HG02623 (cell line): Measurements from ENCODE around the gene ROCK2.
"Not testable (repeated sequence)": the region's sequence is repeated elsewhere in the genome, so short reads cannot be mapped to it uniquely, and the experiment has no call there.

ENCODE experiments used
- ATAC-seq: cut with Tn5 transposase; IDR thresholded peaks from one replicate; pipeline ENCODE4 v1.9.1; 2021; ENCODE audit warnings: moderate library complexity; ENCODE audit not compliant: unreplicated experiment

The ROCK2 gene

DNA sequence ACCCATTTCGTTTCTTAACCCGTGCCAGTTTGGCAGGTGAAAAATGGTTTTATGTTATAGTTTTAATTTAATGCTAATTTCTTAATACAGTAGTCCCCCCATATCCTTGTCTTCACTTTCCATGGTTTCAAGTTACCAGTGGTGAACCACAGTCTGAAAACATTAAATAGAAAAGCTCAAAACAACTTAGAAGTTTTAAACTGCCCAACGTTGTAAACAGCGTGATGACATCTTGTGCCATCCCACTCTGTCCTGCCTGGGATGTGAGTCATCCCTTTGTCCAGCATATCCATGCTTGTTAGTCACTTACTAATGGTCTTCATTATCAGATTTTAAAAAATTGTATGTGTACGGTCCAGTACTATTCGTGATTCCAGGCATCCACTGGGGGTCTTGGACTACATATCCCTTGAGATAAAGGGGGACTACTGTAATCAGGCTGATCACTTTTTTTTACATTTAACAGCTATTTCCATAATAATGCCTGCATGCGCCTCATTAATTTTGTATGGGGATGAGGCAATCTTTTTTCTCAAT lies 157.3 kb downstream of the ROCK2 start:
- no peak for ATAC-seq

GRCh38 chr2:11186145-11186544 lies 158.3 kb downstream of the ROCK2 start:
- no peak for ATAC-seq

DNA sequence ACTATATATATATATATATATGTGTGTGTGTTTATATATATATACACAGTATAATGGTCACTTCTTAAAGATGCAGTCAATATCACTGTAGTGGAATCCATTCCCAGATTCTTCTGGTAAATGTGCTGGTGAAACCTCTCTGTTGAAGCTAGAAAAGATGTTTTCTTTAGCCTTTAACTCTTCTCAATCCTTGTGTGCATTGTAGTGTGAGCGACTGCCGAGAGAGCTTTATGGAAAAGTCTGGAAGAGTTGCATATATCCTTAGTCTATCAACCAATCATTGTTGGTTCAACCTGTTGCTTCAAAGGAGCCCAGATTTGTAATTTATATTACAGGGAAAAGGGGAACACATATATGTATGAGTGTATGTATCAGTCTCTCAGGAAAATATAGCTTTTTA lies 161.5 kb downstream of the ROCK2 start:
- no peak for ATAC-seq

GRCh38 chr2:11180653-11181052 lies 163.8 kb downstream of the ROCK2 start:
- ATAC-seq: no peak

DNA sequence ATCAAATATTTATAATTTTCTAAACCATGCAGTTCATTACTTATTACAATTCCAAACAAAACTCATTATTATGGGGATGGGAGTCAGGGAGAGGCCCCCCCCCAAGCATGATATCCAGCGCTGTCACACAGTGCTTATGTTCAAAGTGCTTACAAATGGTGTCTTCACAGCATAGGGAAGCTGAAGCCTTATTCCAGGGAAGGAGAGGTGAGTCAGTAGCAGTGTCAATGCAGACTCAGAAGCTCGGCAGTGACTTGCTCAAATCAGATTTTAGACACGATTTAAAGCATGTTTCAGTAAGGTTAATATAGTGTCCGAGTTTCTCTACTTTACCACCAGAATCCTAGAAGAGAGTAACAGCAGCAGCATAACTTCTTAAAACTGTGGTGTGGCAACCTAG lies 164.5 kb downstream of the ROCK2 start:
- ATAC-seq: no peak

GRCh38 chr2:11179196-11179595 lies 165.2 kb downstream of the ROCK2 start:
- no peak for ATAC-seq

DNA sequence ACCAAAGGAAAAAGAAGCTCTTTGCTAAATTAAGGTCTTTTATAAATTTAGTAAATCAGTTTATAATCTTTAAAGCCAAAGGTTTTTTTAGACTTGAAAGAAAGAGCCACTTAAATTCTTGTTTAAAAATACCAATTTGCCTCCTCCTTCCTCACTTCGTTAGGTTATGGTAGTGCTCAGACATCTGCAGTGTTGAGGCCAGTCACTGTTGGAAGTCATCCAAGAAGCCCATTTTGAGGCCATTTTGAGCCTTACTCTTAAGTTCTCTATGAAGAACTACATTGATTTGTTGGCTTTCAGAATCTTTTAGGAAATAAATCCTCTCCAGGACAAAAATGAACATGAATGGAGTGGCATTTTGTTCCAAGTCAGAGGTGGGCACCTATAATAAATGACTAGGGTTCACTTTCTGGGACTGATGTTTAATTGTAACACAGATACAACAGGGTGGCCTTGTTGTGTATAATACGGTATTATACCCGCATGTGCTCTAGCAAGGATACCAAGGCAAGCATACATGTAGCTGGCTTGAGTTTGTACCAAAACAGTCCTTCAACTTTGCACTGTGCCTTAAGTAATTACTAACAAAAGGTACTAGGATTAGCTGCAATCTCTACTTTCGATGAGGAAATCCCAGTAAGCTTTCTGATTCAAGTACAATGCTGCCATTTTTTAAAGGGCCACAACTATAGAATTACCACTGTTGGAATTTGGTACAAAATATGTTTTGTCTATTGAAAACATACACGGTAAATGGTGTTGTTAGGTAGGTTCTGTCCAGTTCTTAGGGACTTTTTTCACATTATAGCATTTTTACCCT lies 166.4 kb downstream of the ROCK2 start:
- no peak for ATAC-seq

DNA sequence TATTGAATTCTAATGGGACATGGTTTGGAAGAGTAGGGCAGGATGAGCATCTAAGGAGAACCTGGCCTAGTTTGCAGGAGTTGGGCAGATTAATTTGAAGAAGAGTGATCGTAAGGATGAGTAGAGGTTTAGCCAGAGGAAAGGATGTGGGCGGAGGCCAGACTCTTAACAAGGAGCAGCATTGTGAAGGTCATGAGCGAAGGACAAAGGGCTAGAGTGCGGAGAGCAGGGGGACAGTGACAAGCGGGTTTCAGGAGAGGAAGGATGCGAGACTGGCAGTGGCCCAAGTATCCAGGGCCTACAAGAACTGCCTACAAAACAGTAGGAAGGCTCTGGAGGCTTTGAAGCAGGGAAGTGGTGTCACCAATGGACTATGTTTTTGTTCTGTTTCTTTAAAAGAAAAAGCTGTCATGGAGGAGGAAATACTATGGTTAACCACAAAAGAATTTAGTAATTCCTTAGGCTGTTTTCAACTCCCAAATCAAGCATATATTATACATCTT lies 169.1 kb downstream of the ROCK2 start:
- ATAC-seq: no peak

DNA sequence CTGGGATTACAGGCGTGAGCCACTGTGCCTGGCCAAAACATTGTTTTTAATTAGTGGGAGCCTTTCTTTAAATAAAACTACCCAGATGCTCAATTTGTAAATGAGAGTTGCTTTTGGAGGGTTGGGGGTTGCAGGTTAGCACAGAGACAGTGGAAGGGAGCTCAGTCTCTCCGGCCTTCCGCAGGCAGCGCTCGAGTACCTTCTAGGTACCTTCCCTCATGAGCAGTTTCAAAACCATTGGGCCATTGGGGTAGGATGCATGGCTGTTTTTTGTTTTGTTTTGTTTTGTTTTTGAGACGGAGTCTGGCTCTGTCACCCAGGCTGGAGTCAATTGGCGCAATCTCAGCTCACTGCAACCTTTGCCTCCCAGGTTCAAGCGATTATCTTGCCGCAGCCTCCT lies 170.2 kb downstream of the ROCK2 start:
- ATAC-seq: no peak

DNA sequence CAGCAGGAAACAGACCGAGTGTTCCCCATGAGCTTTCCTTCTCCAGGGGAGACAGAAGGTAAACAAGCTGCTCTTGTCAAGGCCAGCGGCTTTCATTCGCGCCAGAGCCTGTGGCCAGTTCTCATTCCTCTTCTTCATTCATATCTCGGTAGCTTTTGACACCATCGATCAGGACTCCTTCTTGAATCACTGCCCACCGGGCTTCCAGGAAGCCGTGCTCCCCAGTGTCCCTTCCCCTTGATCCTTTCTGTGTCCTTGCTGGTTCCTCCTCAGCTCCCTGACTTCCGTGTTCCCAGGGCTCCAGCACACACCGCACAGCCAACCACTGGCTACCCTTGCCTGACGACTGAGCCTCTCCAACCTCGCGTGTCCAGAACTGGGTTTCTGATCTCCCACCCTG lies 175.1 kb downstream of the ROCK2 start:
- ATAC-seq: no peak

DNA sequence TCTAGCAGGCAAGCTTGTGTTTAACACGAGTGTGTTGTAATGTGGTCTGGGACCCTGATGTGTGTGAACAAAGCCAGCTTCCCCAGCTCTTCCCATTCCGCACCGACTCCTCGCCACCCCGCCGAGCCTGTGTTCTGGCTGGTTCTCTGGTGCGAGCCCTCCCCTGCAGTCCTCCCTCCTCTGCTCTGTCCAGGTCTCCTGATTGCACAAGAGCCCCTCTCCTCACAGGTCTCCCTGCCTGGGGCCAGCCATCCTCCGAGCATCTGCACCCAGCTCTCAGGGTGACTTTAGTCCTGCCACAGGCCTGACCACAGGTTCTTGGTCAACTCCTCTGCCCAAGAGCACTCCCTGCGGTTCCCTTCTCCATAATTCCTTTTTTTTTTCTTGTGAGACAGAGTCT lies 175.9 kb downstream of the ROCK2 start:
- ATAC-seq: no peak

GRCh38 chr2:11166476-11166875 lies 178.0 kb downstream of the ROCK2 start:
- no peak for ATAC-seq

GRCh38 chr2:11165046-11165445 lies 179.4 kb downstream of the ROCK2 start:
- not testable (repeated sequence) for ATAC-seq

DNA sequence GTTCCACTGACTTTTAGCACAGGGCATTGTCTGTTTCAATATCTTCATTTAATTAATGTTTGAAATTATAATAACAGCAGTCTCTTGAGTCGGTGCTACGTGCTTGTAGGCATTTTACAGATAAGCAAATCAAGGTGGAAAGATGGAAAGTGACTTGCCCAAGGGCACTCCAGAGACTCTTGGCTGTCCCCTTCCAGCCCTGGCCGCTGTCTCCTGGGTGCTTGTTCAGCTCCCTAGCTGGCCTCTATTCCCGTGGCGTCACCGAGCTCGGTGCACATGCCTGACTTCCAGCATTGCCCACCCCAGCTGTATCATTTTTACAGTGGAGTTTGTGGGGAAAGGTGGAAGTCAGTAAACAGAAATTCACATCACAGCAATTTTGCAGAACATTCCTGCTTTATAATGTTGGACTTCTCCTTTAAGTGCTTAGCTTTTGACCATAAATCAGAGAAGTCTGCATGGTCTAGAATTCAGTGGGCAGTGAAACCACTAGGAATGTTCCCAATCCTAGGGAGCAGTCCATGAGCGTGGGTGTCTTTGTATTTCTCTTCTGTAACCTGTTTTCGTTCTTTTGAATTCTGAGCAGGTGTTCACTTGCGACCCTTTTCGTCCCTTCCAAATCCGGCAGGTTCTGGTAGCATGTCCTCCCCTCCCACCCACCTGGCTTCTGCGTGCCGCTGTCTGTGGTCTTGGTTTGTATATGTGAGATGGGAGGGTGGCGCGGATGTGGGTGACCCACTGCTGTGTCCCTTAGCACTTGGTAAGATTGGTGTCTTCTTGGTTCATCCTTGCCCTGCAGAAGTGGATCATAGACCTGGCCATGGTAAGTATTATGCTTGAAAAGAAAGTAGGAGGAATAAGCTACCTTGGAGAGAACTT lies 180.8 kb downstream of the ROCK2 start:
- no peak for ATAC-seq

DNA sequence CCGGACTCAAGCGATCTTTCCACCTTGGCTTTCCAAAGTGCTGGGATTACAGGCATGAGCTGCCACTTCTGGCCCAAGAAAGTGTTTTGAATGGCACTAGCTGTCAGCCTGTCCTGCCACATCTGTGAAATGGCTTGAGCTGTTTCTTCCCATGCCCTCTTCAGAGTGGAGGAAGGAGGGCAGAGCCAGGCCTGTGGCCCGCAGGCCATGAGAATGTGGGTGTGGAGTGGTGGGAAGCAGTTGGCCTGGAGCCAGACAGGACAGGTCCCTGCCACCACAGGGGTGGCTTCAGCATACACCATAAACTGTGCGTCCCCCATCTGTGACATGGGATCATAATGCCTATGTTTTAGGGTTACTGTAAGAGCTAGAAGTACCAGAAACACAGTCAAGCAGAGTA lies 182.7 kb downstream of the ROCK2 start:
- ATAC-seq: no peak

GRCh38 chr2:11160731-11161455 lies 183.5 kb downstream of the ROCK2 start:
- ATAC-seq: peak; percentile 74

GRCh38 chr2:11160256-11160655 lies 184.2 kb downstream of the ROCK2 start:
- no peak for ATAC-seq

DNA sequence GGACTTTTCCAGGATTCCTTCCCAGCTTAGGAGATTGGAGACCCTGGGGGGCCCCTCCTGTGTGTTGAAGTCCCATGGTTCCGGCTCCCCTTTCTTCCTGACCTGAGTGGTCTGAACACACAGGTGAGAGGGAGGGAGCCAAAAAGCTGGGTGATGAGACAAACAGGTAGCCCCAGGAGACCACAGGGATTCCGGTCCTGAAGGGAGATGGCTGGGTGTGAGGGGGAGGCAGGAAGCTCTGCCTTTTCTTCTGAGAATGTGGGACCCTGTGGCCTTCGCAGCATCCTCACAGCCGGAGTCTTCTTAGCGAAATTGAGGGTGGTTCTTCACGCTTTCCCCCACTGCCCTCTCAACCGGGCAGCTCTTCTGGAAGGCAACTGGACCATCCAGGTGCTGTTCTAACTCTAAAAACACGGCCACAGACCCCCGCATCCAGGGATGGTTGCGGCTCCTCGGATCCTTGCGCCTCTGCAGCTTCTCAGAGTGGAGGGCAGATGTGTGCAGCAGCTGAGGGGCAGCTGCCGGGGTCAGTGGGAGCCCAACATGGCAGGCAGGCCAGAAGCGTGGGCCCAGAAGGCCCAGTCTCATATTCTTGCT lies 184.8 kb downstream of the ROCK2 start:
- no peak for ATAC-seq

DNA sequence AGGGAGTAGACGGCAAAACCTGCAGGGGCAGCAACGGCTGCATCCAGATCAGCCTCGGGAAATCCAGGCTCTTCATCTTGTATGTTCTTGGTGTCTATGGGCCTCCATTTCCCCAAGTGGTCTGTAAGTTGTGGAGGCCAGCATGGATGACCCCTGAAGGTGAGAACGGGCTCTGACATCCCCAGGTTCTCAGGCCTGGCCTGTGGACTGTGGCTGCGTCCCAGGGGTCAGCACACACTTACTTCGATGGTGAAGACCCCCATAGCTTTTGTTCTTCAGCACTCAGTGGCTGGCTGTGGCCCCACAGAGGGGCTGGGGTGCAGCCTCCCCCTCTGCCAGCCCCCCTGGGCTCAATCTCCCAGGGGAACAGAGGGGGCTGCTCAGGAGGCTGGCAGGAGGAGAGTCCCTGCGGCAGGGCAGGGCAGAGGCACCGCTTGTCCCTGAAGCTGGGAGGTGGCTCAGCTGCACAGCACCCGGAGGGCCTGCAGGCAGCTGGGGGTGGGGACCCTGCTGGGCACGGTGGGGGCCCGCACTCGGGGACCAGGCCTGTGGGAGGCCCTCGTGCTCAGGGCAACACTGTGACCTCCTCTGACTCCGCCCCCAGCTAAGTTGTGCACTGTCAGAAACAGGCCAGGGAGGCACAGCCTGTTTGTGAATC lies 185.4 kb downstream of the ROCK2 start:
- ATAC-seq: no peak

GRCh38 chr2:11157731-11158130 lies 186.7 kb downstream of the ROCK2 start:
- no peak for ATAC-seq
